HG02970 (cell line): ENCODE measurements around the gene CTBP1.
"Not testable (repeated sequence)": the region's sequence is repeated elsewhere in the genome, so short reads cannot be mapped to it uniquely, and the experiment has no call there.

ENCODE experiments used
- ATAC-seq: cut with Tn5 transposase; IDR thresholded peaks from one replicate; pipeline ENCODE4 v1.9.1; 2021; ENCODE audit warnings: mild to moderate bottlenecking, moderate library complexity, moderate number of reproducible peaks; ENCODE audit not compliant: unreplicated experiment, low FRiP score

Gene CTBP1

GRCh38 chr4:1239950-1240307 lies 9.0 kb downstream of the CTBP1 start:
- no peak for ATAC-seq

DNA sequence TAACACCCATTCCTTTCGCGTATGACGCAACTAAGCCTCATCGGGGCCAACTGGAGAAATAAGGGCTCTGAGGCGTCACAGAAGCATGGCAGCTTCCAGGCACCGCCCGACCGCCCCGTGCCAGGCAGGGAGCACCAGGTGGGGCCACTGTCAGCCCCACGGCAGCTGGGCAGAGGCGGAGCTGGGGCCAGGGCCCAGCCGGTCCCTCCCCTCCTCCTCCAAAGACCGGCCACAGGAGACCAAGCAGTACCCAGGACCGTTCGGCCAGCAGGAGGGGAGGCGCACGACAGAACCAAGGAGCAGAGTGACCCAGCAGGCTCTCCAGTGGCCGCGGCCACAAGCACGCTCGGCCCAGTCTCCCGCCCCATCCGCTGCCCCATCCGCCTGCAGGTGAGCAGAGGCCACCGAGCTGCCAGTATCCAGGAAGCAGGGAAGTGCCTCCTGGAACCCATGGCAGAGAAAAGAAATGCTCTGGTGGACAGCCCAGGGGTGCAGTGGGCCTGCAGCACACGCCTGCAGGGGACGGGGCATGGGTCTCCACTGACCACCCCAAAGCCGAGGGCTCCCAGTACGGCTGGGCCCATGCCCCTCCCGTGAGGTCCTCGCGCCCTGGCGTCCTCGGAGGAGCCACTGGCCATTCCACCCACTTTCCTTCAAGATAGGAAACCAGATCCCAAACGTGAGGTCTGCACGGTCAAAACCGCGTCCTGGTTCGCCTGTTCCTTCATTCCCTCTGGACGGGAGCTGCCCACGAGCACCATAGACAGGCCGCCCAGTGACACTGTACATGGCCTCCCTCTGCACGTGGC lies 9.6 kb downstream of the CTBP1 start:
- ATAC-seq = no peak

DNA sequence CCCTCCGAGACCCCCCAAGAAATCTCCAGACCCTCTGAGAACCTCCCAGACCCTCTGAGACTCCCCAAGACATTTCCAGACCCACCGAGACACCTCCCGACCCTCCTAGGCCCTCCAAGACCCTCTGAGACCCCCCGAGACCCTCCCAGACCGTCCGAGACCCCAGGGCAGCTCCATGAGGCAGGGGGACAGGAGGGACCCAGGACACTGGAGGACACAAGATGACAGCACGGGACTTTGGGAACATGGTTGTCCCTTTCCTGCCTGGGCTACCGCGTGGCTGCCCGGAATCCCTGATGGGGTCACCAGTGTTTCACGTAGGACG lies 10.3 kb downstream of the CTBP1 start:
- ATAC-seq = no peak

- ATAC-seq = no peak
Measured at GRCh38 chr4:1237981-1238675, 10.8 kb downstream of the CTBP1 start.

DNA sequence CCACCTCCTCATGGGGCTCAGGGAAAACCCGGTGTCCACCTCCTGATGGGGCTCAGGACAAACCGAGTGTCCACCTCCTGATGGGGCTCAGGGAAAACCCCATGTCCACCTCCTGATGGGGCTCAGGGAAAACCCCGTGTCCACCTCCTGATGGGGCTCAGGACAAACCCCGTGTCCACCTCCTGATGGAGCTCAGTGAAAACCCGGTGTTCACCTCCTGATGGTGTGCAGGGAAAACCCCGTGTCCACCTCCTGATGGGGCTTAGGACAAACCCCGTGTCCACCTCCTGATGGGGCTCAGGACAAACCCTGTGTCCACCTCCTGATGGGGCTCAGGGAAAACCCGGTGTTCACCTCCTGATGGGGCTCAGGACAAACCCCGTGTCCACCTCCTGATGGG lies 11.7 kb downstream of the CTBP1 start:
- ATAC-seq = not testable (repeated sequence)

DNA sequence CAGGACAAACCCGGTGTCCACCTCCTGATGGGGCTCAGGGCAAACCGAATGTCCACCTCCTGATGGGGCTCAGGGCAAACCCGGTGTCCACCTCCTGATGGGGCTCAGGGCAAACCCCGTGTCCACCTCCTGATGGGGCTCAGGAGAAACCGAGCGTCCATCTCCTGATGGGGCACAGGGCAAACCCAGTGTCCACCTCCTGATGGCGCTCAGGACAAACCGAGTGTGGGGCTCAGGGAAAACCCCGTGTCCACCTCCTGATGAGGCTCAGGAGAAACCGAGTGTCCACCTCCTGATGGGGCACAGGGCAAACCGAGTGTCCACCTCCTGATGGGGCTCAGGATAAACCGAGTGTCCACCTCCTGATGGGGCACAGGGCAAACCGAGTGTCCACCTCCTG lies 12.1 kb downstream of the CTBP1 start:
- ATAC-seq = not testable (repeated sequence)

GRCh38 chr4:1236103-1236641 lies 12.8 kb downstream of the CTBP1 start:
- no peak for ATAC-seq

GRCh38 chr4:1235381-1236102 lies 13.4 kb downstream of the CTBP1 start:
- ATAC-seq = no peak

- ATAC-seq = no peak
Measured at GRCh38 chr4:1234811-1235292, 14.1 kb downstream of the CTBP1 start.

DNA sequence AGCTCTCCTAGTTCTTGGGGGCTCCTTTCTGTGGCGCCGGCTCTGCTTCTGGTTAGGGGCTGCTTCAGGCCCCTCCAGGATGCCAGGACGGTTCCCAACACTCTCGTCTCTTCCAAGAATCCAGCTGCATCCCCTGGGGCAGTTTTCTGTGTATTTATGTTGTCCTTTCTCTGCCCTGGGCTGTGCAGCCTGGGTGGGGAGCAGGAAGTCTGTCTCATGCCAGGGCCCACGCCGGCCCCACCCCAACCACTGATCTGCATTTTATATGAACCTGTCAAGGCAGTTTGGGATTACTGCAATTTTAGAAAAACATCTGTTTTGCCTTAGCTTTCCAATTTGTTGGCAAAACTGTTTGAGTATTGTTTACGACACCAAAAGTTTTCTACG lies 14.6 kb downstream of the CTBP1 start:
- no peak for ATAC-seq

DNA sequence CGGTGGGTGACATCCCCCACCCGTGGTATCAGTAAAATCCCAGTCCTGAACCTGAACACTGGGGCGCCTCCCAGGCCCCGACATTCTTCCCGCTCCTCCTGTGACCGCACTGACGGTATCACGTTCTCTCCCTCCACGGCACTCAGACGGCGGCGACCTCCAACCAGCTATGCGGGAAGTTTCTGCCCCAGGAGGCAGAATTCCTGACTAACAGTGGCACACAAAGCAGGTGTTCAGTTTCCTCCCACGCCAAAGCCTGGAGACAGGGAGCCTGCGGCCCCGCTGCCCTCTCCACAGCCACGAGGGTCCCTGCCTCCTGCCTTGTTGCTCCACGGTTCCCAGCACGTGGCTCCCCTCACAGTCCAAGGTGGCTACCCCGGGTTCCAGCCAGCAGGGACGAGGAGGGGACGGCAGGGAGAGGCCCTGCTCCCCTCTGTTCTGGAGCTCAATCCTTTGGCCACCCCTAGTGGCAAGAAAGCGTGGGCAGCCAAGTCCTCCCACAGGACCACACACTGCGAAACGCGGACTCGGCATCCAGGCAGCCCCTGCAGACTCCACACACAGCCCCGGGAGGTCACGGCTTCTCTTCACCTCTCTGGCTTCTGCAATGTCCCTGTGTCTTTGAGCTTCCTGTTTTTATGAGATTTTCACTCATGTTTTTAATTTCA lies 15.2 kb downstream of the CTBP1 start:
- ATAC-seq = no peak

DNA sequence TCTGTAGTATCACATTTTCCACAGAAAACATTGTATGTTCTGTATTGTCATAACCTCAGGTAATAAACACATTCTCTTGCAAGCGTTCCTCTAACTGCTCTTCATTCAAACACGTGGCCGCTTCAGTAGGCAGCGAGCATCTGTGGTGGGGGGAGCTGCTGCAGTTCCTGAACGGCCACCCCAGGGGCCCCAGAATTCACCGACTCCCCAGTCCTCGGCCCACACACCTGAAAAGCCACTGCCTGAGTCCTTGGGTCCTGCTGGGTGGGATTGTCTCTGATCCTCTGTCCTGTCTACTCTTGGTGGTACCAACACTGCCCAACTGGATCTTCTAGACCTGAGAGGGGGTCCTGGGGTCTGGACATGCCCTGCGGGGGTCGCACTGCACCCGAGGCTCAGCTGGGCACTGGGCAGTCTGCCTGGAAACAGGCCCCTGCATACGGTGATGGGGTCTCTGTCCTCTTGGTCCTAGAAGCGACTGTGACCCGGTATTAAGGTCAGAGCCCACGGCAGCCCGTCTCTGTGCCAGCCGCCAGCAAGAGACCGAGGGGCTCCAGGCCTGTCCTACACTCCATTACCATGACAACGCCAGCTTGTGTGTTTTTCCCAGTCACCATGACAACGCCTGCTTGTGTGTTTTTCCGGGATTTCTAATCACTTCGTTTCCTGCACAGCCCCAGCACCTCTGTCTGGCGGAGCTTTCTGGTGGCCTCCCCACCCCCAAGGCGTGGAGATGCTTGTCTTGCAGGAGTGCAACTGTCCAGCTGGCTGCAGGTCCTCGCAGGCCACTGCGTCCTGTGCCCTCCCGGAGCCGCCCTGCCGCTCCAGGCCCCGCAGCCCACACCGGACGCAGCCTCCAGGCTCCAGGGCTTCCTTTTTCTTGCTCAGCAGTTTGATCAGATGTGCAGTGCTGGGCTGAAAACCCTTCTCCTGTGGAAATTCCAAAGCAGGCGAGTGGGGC lies 16.0 kb downstream of the CTBP1 start:
- no peak for ATAC-seq

DNA sequence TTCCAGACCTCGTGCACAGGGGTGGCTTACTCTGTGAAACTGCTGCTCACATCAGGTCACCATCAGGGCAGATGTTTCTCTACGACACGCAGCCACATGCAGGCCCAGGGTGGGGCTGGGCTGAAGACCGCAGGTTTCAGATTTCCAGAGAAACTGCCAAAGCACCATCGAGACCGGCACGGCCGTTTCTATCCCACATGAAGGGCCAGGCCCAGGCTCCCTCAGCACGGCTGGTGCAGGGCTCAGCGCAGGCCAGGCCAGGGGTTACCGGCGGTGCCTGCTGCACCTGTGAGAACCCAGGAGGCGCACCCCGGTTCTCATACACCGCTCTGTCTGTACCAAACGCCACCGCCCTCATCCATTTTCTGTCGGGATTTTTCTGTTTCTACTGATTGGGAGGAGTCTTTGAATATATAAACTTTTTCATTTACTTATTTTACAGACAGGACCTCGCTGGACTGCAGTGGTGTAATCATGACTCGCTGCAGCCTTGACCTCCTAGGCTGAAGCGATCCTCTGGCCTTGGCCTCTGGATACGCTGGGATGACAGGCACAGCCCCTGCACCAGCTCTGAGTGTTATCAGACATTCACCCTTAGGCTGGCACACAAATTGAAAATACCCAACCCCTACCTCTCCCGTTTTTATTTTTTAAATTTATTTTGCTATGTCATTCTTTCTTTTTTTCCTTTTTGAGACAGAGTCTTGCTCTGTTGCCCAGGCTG lies 17.1 kb downstream of the CTBP1 start:
- ATAC-seq = no peak

DNA sequence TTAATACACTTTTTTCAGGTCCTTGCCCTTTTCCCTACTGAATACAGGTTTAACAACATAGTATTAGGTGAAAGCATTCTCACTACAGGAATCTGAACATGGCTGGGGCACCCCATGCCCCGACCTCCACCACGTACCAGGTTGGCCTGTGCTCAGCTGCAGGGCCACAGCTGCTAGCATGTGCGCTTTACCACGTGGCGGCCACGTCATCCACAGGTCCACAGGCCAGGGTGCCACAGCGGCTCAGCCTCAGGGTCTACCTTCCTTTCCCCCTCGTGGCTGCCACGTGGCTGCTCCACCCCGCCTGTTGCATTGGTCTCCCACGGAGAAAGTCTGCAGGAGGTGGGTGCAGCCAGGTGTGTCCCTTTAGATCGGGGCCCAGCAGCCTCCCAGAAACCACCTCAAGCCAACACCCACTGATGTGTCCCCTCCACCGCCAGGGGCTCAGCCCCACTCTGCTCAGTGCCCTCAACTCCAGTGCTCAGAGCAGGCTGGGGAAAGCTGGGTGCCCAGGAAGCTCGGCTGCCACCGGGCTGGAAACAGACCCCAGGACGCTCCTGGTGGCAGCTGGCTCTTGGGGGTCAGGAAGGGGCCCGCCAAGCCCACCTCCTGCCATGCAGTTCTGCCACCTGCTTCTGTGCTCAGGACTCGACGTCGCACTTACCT lies 17.8 kb downstream of the CTBP1 start:
- no peak for ATAC-seq

DNA sequence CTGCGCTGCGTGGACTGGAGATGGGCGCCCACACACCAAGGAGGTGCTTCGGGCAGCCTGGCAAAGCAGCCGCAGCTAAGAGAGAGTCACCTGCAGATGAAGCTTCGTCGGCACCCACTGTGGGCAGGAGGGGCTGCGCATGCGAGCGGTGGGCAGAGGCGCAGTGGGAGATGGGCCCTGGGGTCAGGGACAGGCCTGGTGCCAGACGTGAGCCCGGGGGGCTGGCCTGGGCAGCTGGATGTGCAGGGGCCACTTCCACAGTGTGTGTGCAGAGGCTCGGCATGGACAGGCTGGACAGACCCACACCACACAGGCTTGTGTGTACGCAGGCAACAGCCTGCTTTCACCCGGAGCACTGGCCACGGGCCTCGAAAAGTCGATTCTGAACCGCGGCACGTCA lies 18.6 kb downstream of the CTBP1 start:
- no peak for ATAC-seq

DNA sequence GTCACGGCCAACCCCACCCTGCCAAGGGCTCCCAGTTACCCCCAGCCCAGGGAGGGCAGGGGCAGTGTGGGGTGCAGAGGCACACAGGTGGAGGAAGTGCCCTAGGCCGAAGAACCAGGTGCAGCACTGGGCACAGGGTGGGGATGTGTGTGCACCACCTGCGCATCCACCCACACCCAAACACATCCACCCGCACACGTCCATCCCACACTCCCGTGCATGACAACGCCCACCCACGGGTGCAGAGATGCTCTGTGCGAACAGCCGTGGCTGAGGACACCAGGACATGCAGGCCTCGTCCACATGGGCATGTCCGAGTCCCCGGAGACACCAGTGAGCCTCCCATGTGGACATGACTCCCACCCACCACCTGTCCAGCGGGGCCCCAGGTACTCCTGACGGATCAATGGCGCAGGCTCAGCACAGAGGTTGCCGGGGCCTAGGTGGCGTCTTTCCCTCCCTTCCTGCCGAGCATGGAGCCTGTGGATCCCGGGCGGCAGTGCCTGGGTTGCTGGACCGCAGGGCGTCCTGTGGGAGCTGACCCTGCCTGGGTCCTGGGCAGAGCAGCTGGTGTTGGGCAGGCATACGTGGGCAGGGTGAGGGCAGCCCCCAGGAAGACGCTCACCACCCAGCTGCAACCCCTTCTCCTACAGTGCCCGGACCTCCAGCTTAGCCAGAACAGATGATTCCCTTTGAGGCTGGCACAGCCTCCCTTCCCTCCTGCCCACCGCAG lies 19.6 kb downstream of the CTBP1 start:
- ATAC-seq = no peak

- no peak for ATAC-seq
Measured at GRCh38 chr4:1227816-1228215, 21.1 kb downstream of the CTBP1 start.

DNA sequence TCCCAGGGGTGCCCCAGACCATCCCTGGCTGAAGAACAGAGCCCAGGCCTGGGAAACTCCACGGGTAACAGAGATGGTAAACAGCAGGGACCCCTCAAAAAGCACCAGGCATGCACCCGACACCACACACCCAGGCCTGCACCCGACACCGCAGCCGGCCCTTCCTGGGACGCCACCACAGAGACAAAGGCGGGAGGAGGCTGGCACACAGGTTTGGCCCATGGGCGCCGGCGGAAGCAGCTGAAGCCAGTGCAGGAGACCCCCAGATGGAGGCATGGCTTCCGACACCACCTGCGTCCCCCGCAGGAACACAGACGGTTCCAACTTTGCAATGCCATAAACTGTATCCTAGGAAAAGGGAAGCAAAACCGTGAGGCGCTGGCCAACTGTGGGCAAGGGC lies 22.3 kb downstream of the CTBP1 start:
- ATAC-seq = no peak
